Measurements from ENCODE around the gene CSTA. TPM values are rescaled to one million over a fixed set of nuclear protein-coding genes. Genes with fewer than 3 reads are reported as not detected.
A peak's percentile ranks its signal among the peaks of the same experiment; 100 is the strongest.

Gene CSTA
- total RNA-seq, 2 donors from 2014 or later: 14.5 to 25.7 TPM

- H3K4me1 ChIP-seq (replicated peaks): no peaks in the 10 kb centered on the region
- intact Hi-C loops (cut with DNase I): no loop called here
- no peak overlapping the region for H3K4me3 ChIP-seq
- whole genome bisulfite sequencing: 41% methylated on average over 3 of the region's 3 CpGs
- no peak for DNase-seq (ENCODE audit: low spot score)
- no peaks in the 10 kb centered on the region for H3K27me3 ChIP-seq (replicated peaks; ENCODE audit: insufficient read depth)
- TF ChIP-seq POLR2A (IDR thresholded peaks at IDR 0.05) (no peak), POLR2AphosphoS5 (IDR thresholded peaks at IDR 0.05) (no peak), CTCF (IDR thresholded peaks at IDR 0.05) (no peak)
- no peak overlapping the region for H3K27ac ChIP-seq
- no peaks in the 10 kb centered on the region for H3K9me3 ChIP-seq
- H3K36me3 ChIP-seq: no peaks in the 10 kb centered on the region
These were observed 11.8 kb upstream of the CSTA start for GRCh38 chr3:122313281-122313680.

GRCh38 chr3:122314228-122314876, 10.7 kb upstream of the CSTA start:
- WGBS: 80% methylated on average over 2 of the region's 2 CpGs
- H3K36me3 ChIP-seq: no peaks in the 10 kb centered on the region
- no peaks in the 10 kb centered on the region for H3K4me1 ChIP-seq (replicated peaks)
- no peak for DNase-seq (ENCODE audit: low spot score)
- TF ChIP-seq CTCF (IDR thresholded peaks at IDR 0.05) (no peak), POLR2A (IDR thresholded peaks at IDR 0.05) (no peak), POLR2AphosphoS5 (IDR thresholded peaks at IDR 0.05) (no peak)
- intact Hi-C loops (cut with DNase I): no loop called here
- H3K27ac ChIP-seq: no peak overlapping the region
- H3K4me3 ChIP-seq: no peak overlapping the region
- H3K27me3 ChIP-seq (replicated peaks; ENCODE audit: insufficient read depth): no peaks in the 10 kb centered on the region
- H3K9me3 ChIP-seq: no peaks in the 10 kb centered on the region

GRCh38 chr3:122315619-122316018, 9.4 kb upstream of the CSTA start:
- H3K4me3 ChIP-seq: no peak overlapping the region
- intact Hi-C loops (cut with DNase I): no loop called here
- H3K4me1 ChIP-seq (replicated peaks): no peaks in the 10 kb centered on the region
- H3K27ac ChIP-seq: no peak overlapping the region
- no peaks in the 10 kb centered on the region for H3K27me3 ChIP-seq (replicated peaks; ENCODE audit: insufficient read depth)
- TF ChIP-seq CTCF (IDR thresholded peaks at IDR 0.05) (no peak), POLR2A (IDR thresholded peaks at IDR 0.05) (no peak), POLR2AphosphoS5 (IDR thresholded peaks at IDR 0.05) (no peak)
- 67% methylated on average over 4 of the region's 4 CpGs for WGBS
- DNase-seq (ENCODE audit: low spot score): no peak
- H3K9me3 ChIP-seq: no peaks in the 10 kb centered on the region
- H3K36me3 ChIP-seq: no peaks in the 10 kb centered on the region

GRCh38 chr3:122316368-122316767, 8.7 kb upstream of the CSTA start:
- H3K4me3 ChIP-seq: no peak overlapping the region
- 84% methylated on average over 5 of the region's 5 CpGs for WGBS
- H3K9me3 ChIP-seq: no peaks in the 10 kb centered on the region
- no peaks in the 10 kb centered on the region for H3K36me3 ChIP-seq
- no peak for TF ChIP-seq CTCF (IDR thresholded peaks at IDR 0.05)
- TF ChIP-seq POLR2A (IDR thresholded peaks at IDR 0.05): no peak
- no peak for TF ChIP-seq POLR2AphosphoS5 (IDR thresholded peaks at IDR 0.05)
- no peak overlapping the region for H3K27ac ChIP-seq
- no peaks in the 10 kb centered on the region for H3K27me3 ChIP-seq (replicated peaks; ENCODE audit: insufficient read depth)
- intact Hi-C loops (cut with DNase I): no loop called here
- no peaks in the 10 kb centered on the region for H3K4me1 ChIP-seq (replicated peaks)
- no peak for DNase-seq (ENCODE audit: low spot score)

- TF ChIP-seq CTCF (IDR thresholded peaks at IDR 0.05): no peak
- TF ChIP-seq POLR2AphosphoS5 (IDR thresholded peaks at IDR 0.05): no peak
- no peak for TF ChIP-seq POLR2A (IDR thresholded peaks at IDR 0.05)
- WGBS: 51% methylated on average over 2 of the region's 2 CpGs
- H3K4me3 ChIP-seq: no peak overlapping the region
- no peaks in the 10 kb centered on the region for H3K4me1 ChIP-seq (replicated peaks)
- intact Hi-C loops (cut with DNase I): no loop called here
- peak; percentile 11 for DNase-seq (ENCODE audit: low spot score)
- no peaks in the 10 kb centered on the region for H3K36me3 ChIP-seq
- H3K27ac ChIP-seq: no peak overlapping the region
- no peaks in the 10 kb centered on the region for H3K9me3 ChIP-seq
- H3K27me3 ChIP-seq (replicated peaks; ENCODE audit: insufficient read depth): no peaks in the 10 kb centered on the region
These were observed 6.4 kb upstream of the CSTA start for GRCh38 chr3:122318620-122319019.
